ENCODE results near the gene CCDC177. TPM values are rescaled to one million over a fixed set of nuclear protein-coding genes. Genes with fewer than 3 reads are reported as not detected.

The CCDC177 gene
- total and polyA plus RNA-seq, 2 experiments from 2014 or later, result not detected

DNA sequence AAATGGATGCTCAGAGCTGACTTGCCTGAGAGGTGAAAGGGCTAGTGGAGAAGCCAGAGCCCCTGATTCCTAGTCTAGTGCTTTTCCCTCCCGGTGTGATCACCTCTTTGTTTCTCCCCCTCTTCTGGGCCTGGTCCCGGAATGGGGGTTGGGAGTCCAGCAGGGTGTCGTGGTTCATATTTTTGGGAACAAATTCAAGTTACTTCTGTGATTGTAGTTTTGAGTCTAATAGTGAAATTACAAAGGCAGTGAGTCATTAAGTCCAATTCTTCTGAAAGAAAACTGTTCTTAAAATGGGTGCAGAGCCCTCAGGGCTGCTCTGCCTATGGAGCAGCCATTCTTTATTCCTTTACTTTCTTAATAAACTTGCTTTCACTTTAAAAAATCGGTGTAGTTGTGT is 44.3 kb upstream of the CCDC177 start:
- in situ Hi-C loops (cut with MboI), result no loop called here
- Histone ChIP-seq H3K4me1 (ENCODE audit: insufficient read depth) (peaks cover 54% of the 10 kb centered on the region), H3K9me2 (ENCODE audit: insufficient read depth) (no peaks in the 10 kb centered on the region), H3K27me3 (replicated peaks; ENCODE audit: insufficient read depth) (no peaks in the 10 kb centered on the region), H3K4me2 (ENCODE audit: unreplicated experiment) (peak overlapping the region; percentile 65), H3K36me3 (ENCODE audit: low read depth) (no peaks in the 10 kb centered on the region), H3K27ac (no peak overlapping the region), H3K79me2 (ENCODE audit: insufficient read depth) (peaks cover 95% of the 10 kb centered on the region), H3F3A (ENCODE audit: insufficient read depth) (peaks cover 36% of the 10 kb centered on the region), H2AFZ (no peak overlapping the region), H3K4me3 (no peak overlapping the region), H4K20me1 (ENCODE audit: insufficient read depth) (no peaks in the 10 kb centered on the region), H3K9me3 (ENCODE audit: low read depth) (no peaks in the 10 kb centered on the region), H3K9ac (no peak overlapping the region)
- no peak for TF ChIP-seq EZH2phosphoT487 (IDR thresholded peaks at IDR 0.05; ENCODE audit: insufficient read depth, low read depth)
- no peak for TF ChIP-seq EZH2 (IDR thresholded peaks at IDR 0.05; ENCODE audit: insufficient read depth, poor library complexity, severe bottlenecking)
- 49 to 50% methylated on average over 4 of the region's 4 CpGs for WGBS, 2 experiments (ENCODE audit: low coverage in 1 of 2, low lambda C conversion rate in 2 of 2, missing lambda C conversion rate in 2 of 2)
- peak; percentile 56 for DNase-seq

DNA sequence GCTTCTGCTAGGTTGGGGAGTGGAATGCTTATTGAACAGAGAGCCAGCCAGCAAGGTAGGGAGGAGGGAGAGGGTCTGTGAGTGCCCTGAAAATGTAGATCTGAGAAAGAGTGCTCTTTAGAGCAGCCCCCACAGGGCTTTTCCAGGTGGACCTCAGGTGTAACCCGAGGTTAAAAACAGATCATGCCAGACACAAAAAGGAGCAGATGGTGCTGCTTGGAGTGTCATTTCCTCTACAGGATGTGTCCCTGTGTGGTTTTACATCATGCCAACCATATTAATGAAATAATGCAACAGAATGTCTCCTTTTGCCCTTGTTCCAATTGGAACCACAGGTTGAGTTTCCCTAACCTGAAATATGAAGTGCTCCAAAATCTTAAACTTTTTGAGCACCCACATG is 43.1 kb upstream of the CCDC177 start:
- peaks cover 66% of the 10 kb centered on the region for H3K4me1 ChIP-seq (ENCODE audit: insufficient read depth)
- TF ChIP-seq EZH2 (IDR thresholded peaks at IDR 0.05; ENCODE audit: insufficient read depth, poor library complexity, severe bottlenecking), result no peak
- no peak overlapping the region for H3K4me2 ChIP-seq (ENCODE audit: unreplicated experiment)
- no peaks in the 10 kb centered on the region for H3K36me3 ChIP-seq (ENCODE audit: low read depth)
- H3K27me3 ChIP-seq (replicated peaks; ENCODE audit: insufficient read depth), result no peaks in the 10 kb centered on the region
- DNase-seq, result no peak
- in situ Hi-C loops (cut with MboI), result no loop called here
- H3K9me2 ChIP-seq (ENCODE audit: insufficient read depth), result no peaks in the 10 kb centered on the region
- no peak overlapping the region for H2AFZ ChIP-seq
- H3K9ac ChIP-seq, result no peak overlapping the region
- H3K79me2 ChIP-seq (ENCODE audit: insufficient read depth), result peaks cover 95% of the 10 kb centered on the region
- H3F3A ChIP-seq (ENCODE audit: insufficient read depth), result peaks cover 45% of the 10 kb centered on the region
- 0% methylated on average over 1 of the region's 1 CpG for WGBS, 2 experiments (ENCODE audit: low coverage in 1 of 2, low lambda C conversion rate in 2 of 2, missing lambda C conversion rate in 2 of 2)
- peak overlapping the region; percentile 89; the same call in 1 of the 2 replicates for H3K27ac ChIP-seq
- no peaks in the 10 kb centered on the region for H3K9me3 ChIP-seq (ENCODE audit: low read depth)
- H3K4me3 ChIP-seq, result no peak overlapping the region
- H4K20me1 ChIP-seq (ENCODE audit: insufficient read depth), result no peaks in the 10 kb centered on the region; the same call in 1 of the 2 replicates

DNA sequence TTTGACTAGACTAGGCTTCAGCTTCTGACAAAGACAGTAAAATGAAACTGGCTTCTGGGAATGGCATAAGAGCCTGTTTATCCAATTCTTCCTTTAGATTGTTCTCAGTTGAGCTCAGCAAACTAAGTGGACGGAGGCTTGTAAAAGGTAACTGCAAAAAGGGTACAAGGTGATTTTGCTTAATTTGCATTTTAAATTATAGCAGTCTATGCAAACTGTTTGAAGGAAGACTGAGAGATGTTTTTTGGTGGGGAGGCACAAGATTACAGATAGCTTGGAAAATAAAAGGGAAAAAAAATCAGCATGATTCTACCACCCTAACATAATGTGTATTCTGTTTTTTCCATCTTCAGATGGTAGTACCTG is 41.7 kb upstream of the CCDC177 start:
- Histone ChIP-seq H3K9me2 (ENCODE audit: insufficient read depth) (no peaks in the 10 kb centered on the region), H3K79me2 (ENCODE audit: insufficient read depth) (peaks cover 89% of the 10 kb centered on the region), H4K20me1 (ENCODE audit: insufficient read depth) (no peaks in the 10 kb centered on the region; the same call in 1 of the 2 replicates), H3K4me3 (peak overlapping the region; percentile 68), H3K4me1 (ENCODE audit: insufficient read depth) (peaks cover 66% of the 10 kb centered on the region), H3K27ac (peak overlapping the region; percentile 89), H3K9me3 (ENCODE audit: low read depth) (no peaks in the 10 kb centered on the region), H3K36me3 (ENCODE audit: low read depth) (no peaks in the 10 kb centered on the region), H3K27me3 (replicated peaks; ENCODE audit: insufficient read depth) (no peaks in the 10 kb centered on the region), H3F3A (ENCODE audit: insufficient read depth) (peaks cover 52% of the 10 kb centered on the region), H3K4me2 (ENCODE audit: unreplicated experiment) (peak overlapping the region; percentile 99), H3K9ac (peak overlapping the region; percentile 71), H2AFZ (no peak overlapping the region)
- 48 to 52% methylated on average over 1 of the region's 1 CpG for WGBS, 2 experiments (ENCODE audit: low coverage in 1 of 2, low lambda C conversion rate in 2 of 2, missing lambda C conversion rate in 2 of 2)
- no peak for DNase-seq
- TF ChIP-seq EZH2phosphoT487 (IDR thresholded peaks at IDR 0.05; ENCODE audit: insufficient read depth, low read depth) (no peak), EZH2 (IDR thresholded peaks at IDR 0.05; ENCODE audit: insufficient read depth, poor library complexity, severe bottlenecking) (no peak)
- in situ Hi-C loops (cut with MboI), result no loop called here

DNA sequence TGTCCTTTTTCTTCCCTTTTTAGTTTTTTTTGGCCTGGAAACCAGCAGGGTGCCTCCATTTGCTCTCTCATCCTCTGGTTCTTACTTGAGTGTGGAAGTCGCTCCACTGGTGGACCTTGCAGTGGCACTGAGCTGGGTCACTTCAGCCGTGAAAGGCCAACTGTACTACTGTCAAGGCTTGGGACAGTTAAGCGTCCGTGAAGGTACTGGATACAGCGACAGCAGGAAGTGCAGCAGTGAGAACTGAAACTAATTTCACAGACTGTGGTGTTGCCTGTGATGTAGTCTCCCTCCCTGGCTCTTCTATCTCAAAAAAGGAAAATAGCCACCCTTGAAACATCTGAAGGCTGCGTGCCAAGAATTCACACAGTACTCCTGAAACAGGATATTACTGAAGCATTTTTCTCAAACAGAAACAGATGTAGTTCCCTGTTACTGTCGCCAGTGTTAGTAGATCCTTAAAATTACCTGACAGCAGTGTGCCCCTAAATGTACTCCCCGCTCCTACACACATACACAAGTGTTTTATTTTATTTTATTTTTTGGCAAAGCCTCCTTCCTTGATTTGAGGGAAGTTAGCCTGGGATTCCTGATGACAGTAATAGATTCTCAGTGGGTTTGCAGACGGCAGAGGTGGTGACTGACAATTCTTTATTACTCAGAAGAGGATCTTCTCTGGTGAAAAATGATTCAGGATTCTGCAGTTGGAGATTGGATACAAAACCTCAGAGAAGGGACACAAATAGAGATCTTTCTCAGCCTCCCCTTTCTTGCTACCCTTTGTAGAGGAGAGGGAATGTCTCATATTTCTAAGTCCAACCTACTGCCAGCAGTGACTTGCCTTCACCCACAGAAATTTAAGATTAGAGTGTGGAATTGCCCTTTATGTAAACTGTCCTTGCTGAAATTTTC is 41.1 kb upstream of the CCDC177 start:
- H3K27me3 ChIP-seq (replicated peaks; ENCODE audit: insufficient read depth), result no peaks in the 10 kb centered on the region
- peaks cover 52% of the 10 kb centered on the region for H3F3A ChIP-seq (ENCODE audit: insufficient read depth)
- H3K79me2 ChIP-seq (ENCODE audit: insufficient read depth), result peaks cover 82% of the 10 kb centered on the region
- peaks cover 67% of the 10 kb centered on the region for H3K4me1 ChIP-seq (ENCODE audit: insufficient read depth)
- peak; percentile 91 for DNase-seq
- in situ Hi-C loops (cut with MboI), result no loop called here
- peak overlapping the region; percentile 71 for H3K9ac ChIP-seq
- peak overlapping the region; percentile 99 for H3K4me2 ChIP-seq (ENCODE audit: unreplicated experiment)
- H2AFZ ChIP-seq, result no peak overlapping the region
- H3K9me3 ChIP-seq (ENCODE audit: low read depth), result no peaks in the 10 kb centered on the region
- H3K36me3 ChIP-seq (ENCODE audit: low read depth), result no peaks in the 10 kb centered on the region
- H4K20me1 ChIP-seq (ENCODE audit: insufficient read depth), result no peaks in the 10 kb centered on the region; the same call in 1 of the 2 replicates
- peak overlapping the region; percentile 89 for H3K27ac ChIP-seq
- TF ChIP-seq EZH2 (IDR thresholded peaks at IDR 0.05; ENCODE audit: insufficient read depth, poor library complexity, severe bottlenecking) (no peak), EZH2phosphoT487 (IDR thresholded peaks at IDR 0.05; ENCODE audit: insufficient read depth, low read depth) (no peak)
- no peaks in the 10 kb centered on the region for H3K9me2 ChIP-seq (ENCODE audit: insufficient read depth)
- 15 to 21% methylated on average over 9 of the region's 9 CpGs for WGBS, 2 experiments (ENCODE audit: low coverage in 1 of 2, low lambda C conversion rate in 2 of 2, missing lambda C conversion rate in 2 of 2)
- H3K4me3 ChIP-seq, result peak overlapping the region; percentile 68
